Large intestine (tissue), 3 donors: ENCODE data around the gene TMEM221. TPM values are rescaled to one million over a fixed set of nuclear protein-coding genes. Genes with fewer than 3 reads are reported as not detected.

Experiments
- DNase-seq, 2 donors: peaks; one replicate each; pipeline versions ENCODE4 v3.0.0 to v3.0.0-alpha.2; 2013
- H3K27ac ChIP-seq: one replicate; pipeline ENCODE4 v1.5.1; 2013; ENCODE audit warnings: low read length
- H3K27me3 ChIP-seq: 2 replicates; pipeline ENCODE4 v1.6.1; 2013; ENCODE audit warnings: low read length; ENCODE audit not compliant: control insufficient read depth, insufficient read depth
- H3K36me3 ChIP-seq: 2 replicates; pipeline ENCODE4 v1.6.1; 2013; ENCODE audit warnings: low read length; ENCODE audit not compliant: control insufficient read depth, insufficient read depth
- H3K4me1 ChIP-seq: one replicate; pipeline ENCODE4 v1.6.1; 2013; ENCODE audit warnings: low read length; ENCODE audit not compliant: control insufficient read depth, insufficient read depth
- H3K4me3 ChIP-seq: one replicate; pipeline ENCODE4 v1.5.1; 2013; ENCODE audit warnings: low read length
- H3K9me3 ChIP-seq: one replicate; pipeline ENCODE4 v1.6.1; 2013; ENCODE audit warnings: mild to moderate bottlenecking, low read depth, low read length, moderate library complexity; ENCODE audit not compliant: control insufficient read depth
- WGBS: methylation state at CpG from one replicate; pipeline ENCODE4 v1.1.5; 2013; ENCODE audit warnings: low lambda C conversion rate; ENCODE audit not compliant: insufficient coverage; 5-methylcytosine and 5-hydroxymethylcytosine counted together
- polyA plus RNA-seq: library from polyadenylated mRNA; unstranded; fragments of 120-200 nt; gene quantifications from one replicate; pipeline ENCODE4 v1.2.1, GENCODE V29; 2013

Gene TMEM221
- polyA plus RNA-seq, 1 donor = 0.46 TPM

DNA sequence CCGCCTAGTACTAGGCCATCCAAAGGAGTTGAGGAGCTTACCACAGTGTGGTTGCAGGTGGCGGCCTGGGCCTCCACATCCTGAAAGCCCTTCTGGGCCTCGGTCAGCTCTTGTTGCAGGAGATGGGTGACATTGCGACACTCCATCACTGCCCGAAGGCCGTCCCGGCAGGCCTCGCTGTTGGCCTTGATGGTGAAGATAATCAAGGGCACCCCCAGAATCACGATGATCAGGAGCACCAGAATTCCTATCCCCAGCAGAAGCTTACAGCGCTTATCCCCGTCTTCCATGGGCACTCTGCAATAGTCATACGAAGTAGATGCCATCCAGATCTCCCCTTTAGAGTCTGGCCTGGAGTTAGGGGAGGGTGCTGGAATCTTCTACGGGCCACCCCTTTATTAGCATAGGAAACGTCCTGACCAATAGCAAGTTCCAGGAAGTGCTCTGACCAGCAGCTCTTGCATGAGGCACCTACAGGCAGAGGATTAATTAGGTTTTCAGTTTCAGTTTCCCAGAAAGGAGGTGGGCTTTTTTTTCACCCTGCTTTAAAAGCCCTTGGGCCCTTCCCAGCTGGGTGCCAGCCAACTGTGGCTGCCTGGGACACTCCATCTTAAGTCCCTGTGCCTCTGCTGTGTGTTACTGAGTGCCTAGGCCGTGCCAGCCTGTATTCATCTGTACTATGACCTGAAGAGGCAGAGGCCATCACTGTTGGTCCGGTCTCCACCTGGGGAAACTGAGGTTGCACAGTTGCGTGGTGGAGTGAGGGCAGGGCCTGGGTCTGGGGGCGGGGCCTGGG is 43.0 kb downstream of the TMEM221 start, which contains the start of gene BST2:
TSS of gene BST2 (minus strand) at position 381 of the 796 bp plus-strand sequence. CDS start at position 326, 55 bp downstream.
- peak within 1 kb of the TSS; percentile 26 for H3K4me3 ChIP-seq
- H3K27ac ChIP-seq = peak within 1 kb of the TSS; percentile 73
- H3K27me3 ChIP-seq = no peaks in the 10 kb centered on the region
- no CpG with 5 or more reads among the region's 18 CpGs for WGBS
- H3K36me3 ChIP-seq = peaks cover 2% of the 10 kb centered on the region
- no peaks in the 10 kb centered on the region for H3K4me1 ChIP-seq
- H3K9me3 ChIP-seq = no peaks in the 10 kb centered on the region
- DNase-seq = peak; percentile 47 to 62

DNA sequence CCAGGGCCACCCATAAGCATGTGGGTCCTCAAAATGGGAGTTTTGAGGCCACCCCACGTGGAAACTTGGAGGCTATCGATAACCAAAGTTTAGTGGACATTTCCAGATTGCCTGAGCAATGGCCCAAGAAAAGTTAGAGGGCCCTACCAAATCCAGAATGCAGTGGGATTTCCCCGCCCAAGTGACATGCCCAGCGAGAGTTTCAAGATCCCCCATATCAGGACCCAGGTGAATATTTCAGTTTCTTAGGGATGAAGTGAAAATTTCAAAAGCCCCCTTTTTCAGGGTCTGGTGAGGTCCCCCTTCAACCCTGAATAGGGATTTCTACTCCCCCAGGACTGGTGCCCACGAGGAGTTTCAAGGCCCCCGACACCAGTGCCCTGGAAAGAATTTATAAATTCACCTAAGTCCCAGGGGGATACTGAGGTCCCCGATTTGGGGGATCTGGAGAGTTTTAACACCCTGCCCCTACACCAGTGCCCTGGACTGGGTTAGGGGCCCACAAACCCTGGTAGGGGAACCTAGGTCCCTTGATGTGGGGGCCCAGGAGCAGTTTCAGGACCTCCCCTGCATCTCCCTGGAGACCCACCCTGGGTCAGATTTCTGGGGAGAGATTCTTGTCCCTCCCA is 43.7 kb downstream of the TMEM221 start:
- peak overlapping the region; percentile 26 for H3K4me3 ChIP-seq
- WGBS = 80% methylated on average over 1 of the region's 7 CpGs
- peak overlapping the region; percentile 36 for H3K27ac ChIP-seq

GRCh38 chr19:17404015-17404414 is 44.5 kb downstream of the TMEM221 start:
- Histone ChIP-seq H3K36me3 (peaks cover 2% of the 10 kb centered on the region), H3K9me3 (no peaks in the 10 kb centered on the region), H3K4me1 (no peaks in the 10 kb centered on the region), H3K27me3 (no peaks in the 10 kb centered on the region), H3K27ac (no peak overlapping the region), H3K4me3 (peak overlapping the region; percentile 26)
- WGBS = no CpG with 5 or more reads among the region's 6 CpGs
- DNase-seq = no peak

More for the DNA sequence above, 43.7 kb downstream of the TMEM221 start:
- Histone ChIP-seq H3K4me1 (no peaks in the 10 kb centered on the region), H3K9me3 (no peaks in the 10 kb centered on the region), H3K27me3 (no peaks in the 10 kb centered on the region), H3K36me3 (peaks cover 2% of the 10 kb centered on the region)
- no peak for DNase-seq

GRCh38 chr19:17402982-17403855 is 45.2 kb downstream of the TMEM221 start:
- no peak for DNase-seq
- no peak overlapping the region for H3K27ac ChIP-seq
- peaks cover 2% of the 10 kb centered on the region for H3K36me3 ChIP-seq
- H3K27me3 ChIP-seq = no peaks in the 10 kb centered on the region
- H3K4me1 ChIP-seq = no peaks in the 10 kb centered on the region
- H3K9me3 ChIP-seq = no peaks in the 10 kb centered on the region
- no peak overlapping the region for H3K4me3 ChIP-seq
- no CpG with 5 or more reads among the region's 36 CpGs for WGBS

GRCh38 chr19:17401628-17402027 is 46.8 kb downstream of the TMEM221 start:
- WGBS = no CpG with 5 or more reads among the region's 6 CpGs
- Histone ChIP-seq H3K27ac (no peak overlapping the region), H3K27me3 (no peaks in the 10 kb centered on the region), H3K36me3 (peaks cover 2% of the 10 kb centered on the region), H3K4me3 (no peak overlapping the region), H3K9me3 (no peaks in the 10 kb centered on the region), H3K4me1 (no peaks in the 10 kb centered on the region)
- DNase-seq = no peak

- Histone ChIP-seq H3K27me3 (peaks cover 13% of the 10 kb centered on the region), H3K9me3 (no peaks in the 10 kb centered on the region), H3K36me3 (peaks cover 2% of the 10 kb centered on the region), H3K4me1 (no peaks in the 10 kb centered on the region), H3K4me3 (no peak overlapping the region), H3K27ac (no peak overlapping the region)
- no CpG with 5 or more reads among the region's 8 CpGs for WGBS
- DNase-seq = no peak
Measured at GRCh38 chr19:17398902-17399527, 49.5 kb downstream of the TMEM221 start.

DNA sequence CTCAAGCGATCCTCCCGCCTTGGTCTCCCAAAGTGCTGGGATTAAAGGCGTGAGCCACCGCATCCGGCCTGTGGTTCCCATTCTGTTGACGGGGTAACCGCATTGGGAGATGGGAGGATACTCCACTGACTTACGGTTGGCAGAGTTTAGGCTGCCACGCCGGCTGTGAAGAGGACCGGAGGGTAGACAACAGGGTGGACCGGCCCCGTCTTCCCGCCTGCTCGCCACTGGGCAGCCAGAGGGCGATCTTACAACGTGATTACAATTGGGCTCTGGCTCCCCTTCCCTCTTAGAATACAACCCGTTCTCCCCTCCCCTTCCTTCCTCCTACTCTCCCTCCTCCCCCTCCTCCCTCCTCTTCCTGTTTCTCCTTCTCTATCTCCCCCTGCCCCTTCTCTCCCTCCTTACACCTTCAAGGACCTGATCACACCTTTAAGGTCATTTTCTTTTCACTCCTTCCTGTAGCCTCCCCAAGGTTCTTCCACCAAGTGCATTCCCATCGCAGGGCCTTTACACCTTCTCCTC is 53.5 kb downstream of the TMEM221 start:
- Histone ChIP-seq H3K27ac (no peak overlapping the region), H3K27me3 (peaks cover 42% of the 10 kb centered on the region), H3K4me3 (no peak overlapping the region), H3K9me3 (no peaks in the 10 kb centered on the region), H3K36me3 (no peaks in the 10 kb centered on the region), H3K4me1 (peaks cover 7% of the 10 kb centered on the region)
- no peak for DNase-seq
- 0% methylated on average over 1 of the region's 19 CpGs for WGBS

DNA sequence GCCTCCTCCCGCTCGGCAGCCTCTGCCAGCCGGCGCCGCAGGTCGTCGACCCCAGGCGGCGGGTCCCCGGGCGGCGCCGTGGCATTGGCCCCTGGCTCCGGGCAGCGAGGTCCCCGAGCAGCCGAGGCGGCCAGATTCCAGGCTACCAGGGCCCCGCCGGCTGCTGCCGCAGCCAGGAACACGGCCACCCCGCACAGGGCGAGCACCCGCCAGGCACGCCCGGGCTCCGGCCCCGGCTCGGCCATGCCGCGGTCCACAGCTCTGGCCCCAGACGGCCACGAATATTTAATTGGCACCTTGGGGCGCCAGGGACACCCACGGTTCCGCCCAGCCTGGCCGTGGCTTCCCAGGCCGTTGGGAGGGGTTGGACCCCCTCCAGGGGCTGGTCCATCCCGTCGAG is 54.6 kb downstream of the TMEM221 start, which contains the start of gene CCDC194:
TSS of gene CCDC194 (minus strand) at position 283 of the 400 bp plus-strand sequence. CDS start at position 245, 38 bp downstream.
- peaks cover 7% of the 10 kb centered on the region for H3K4me1 ChIP-seq
- no peak within 1 kb of the TSS for H3K4me3 ChIP-seq
- WGBS = no CpG with 5 or more reads among the region's 41 CpGs
- H3K36me3 ChIP-seq = no peaks in the 10 kb centered on the region
- H3K27me3 ChIP-seq = peaks cover 43% of the 10 kb centered on the region
- H3K27ac ChIP-seq = no peak within 1 kb of the TSS
- H3K9me3 ChIP-seq = no peaks in the 10 kb centered on the region
- no peak for DNase-seq

GRCh38 chr19:17393002-17393401 is 55.5 kb downstream of the TMEM221 start:
- no peak for DNase-seq
- H3K36me3 ChIP-seq = no peaks in the 10 kb centered on the region
- no peak overlapping the region for H3K4me3 ChIP-seq
- no peak overlapping the region for H3K27ac ChIP-seq
- H3K9me3 ChIP-seq = no peaks in the 10 kb centered on the region
- peaks cover 45% of the 10 kb centered on the region for H3K27me3 ChIP-seq
- no CpG with 5 or more reads among the region's 2 CpGs for WGBS
- H3K4me1 ChIP-seq = peaks cover 7% of the 10 kb centered on the region
